Measurements from ENCODE around the gene DUSP9. TPM values are rescaled to one million over a fixed set of nuclear protein-coding genes. Genes with fewer than 3 reads are reported as not detected.

The DUSP9 gene
- total and polyA plus RNA-seq, 2 experiments from 2014 or later = 75.5 to 86.2 TPM

DNA sequence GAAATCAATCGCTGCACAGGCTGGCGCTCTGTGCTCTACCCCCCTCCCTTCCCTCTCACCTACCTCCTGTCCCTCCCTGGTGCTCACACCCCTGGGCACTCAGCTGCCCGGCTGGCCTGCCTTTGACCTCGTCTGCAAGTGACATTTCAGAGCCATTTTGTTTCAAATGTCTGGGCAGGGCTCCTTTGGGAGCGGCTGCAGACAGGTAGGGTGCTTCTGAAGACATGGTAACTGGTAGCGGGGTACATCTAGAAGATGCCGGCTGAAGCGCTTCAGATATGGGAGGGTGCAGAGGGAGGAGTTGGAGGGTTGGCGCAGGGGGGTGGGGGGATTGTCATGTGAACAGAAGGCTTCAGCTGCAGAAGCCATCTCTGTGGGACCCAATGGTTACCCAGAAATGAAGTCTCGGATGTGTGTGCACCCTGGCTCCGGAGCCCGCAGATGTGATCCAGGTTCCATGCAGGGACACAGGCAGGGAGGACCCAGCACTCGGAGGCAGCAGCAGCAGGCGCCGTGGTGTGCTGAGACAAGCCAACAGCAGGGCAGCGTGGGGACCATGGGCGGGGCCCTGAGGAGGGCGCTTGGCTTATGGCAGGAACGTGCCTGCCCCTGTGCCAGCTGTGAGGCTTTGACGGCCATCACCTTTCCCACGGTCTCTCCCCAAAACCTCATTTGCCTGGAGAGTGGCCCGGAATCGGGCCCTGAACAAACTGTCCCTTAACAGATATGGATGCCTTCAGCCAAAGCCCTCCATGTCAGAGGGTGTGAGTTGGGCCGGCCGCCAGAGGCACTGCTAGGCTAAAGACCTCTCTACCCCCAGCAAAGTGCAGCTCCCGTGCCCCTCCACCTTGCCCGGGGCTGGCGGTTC lies 7.6 kb upstream of the DUSP9 start:
- no peaks in the 10 kb centered on the region for H3K27me3 ChIP-seq
- no peak overlapping the region for H3K4me2 ChIP-seq
- no peak overlapping the region for H3K4me3 ChIP-seq
- no peaks in the 10 kb centered on the region for H4K20me1 ChIP-seq (ENCODE audit: insufficient read depth, poor library complexity, severe bottlenecking)
- peak; percentile 5 for DNase-seq (ENCODE audit: low spot score)
- TF ChIP-seq CTCF (IDR thresholded peaks at IDR 0.05; ENCODE audit: poor library complexity) (no peak), EZH2phosphoT487 (IDR thresholded peaks at IDR 0.05; ENCODE audit: low read depth, severe bottlenecking, unreplicated experiment) (no peak), EZH2 (IDR thresholded peaks at IDR 0.05; ENCODE audit: borderline replicate concordance) (no peak)
- peaks cover 6% of the 10 kb centered on the region for H3K4me1 ChIP-seq (ENCODE audit: insufficient read depth)
- no peaks in the 10 kb centered on the region for H3K79me2 ChIP-seq
- no peak overlapping the region for H3K27ac ChIP-seq
- no peak overlapping the region for H2AFZ ChIP-seq
- H3K36me3 ChIP-seq (replicated peaks; ENCODE audit: insufficient read depth, low read depth) = no peaks in the 10 kb centered on the region
- H3K9me2 ChIP-seq (replicated peaks; ENCODE audit: insufficient read depth) = no peaks in the 10 kb centered on the region
- no peaks in the 10 kb centered on the region for H3K9me3 ChIP-seq (ENCODE audit: low read depth)
- 90% methylated on average over 25 of the region's 28 CpGs for WGBS (ENCODE audit: low lambda C conversion rate, missing lambda C conversion rate)

GRCh38 chrX:153640045-153640686 lies 6.8 kb upstream of the DUSP9 start:
- 85% methylated on average over 22 of the region's 23 CpGs for WGBS (ENCODE audit: low lambda C conversion rate, missing lambda C conversion rate)
- Histone ChIP-seq H4K20me1 (ENCODE audit: insufficient read depth, poor library complexity, severe bottlenecking) (no peaks in the 10 kb centered on the region), H3K9me3 (ENCODE audit: low read depth) (no peaks in the 10 kb centered on the region), H3K4me3 (no peak overlapping the region), H2AFZ (no peak overlapping the region), H3K79me2 (no peaks in the 10 kb centered on the region), H3K4me1 (ENCODE audit: insufficient read depth) (no peaks in the 10 kb centered on the region), H3K27me3 (peaks cover 4% of the 10 kb centered on the region), H3K27ac (no peak overlapping the region), H3K9me2 (replicated peaks; ENCODE audit: insufficient read depth) (no peaks in the 10 kb centered on the region), H3K36me3 (replicated peaks; ENCODE audit: insufficient read depth, low read depth) (no peaks in the 10 kb centered on the region), H3K4me2 (no peak overlapping the region)
- DNase-seq (ENCODE audit: low spot score) = peak; percentile 4
- TF ChIP-seq EZH2phosphoT487 (IDR thresholded peaks at IDR 0.05; ENCODE audit: low read depth, severe bottlenecking, unreplicated experiment) = no peak
- no peak for TF ChIP-seq CTCF (IDR thresholded peaks at IDR 0.05; ENCODE audit: poor library complexity)
- TF ChIP-seq EZH2 (IDR thresholded peaks at IDR 0.05; ENCODE audit: borderline replicate concordance) = no peak

- Histone ChIP-seq H3K27ac (no peak overlapping the region), H4K20me1 (ENCODE audit: insufficient read depth, poor library complexity, severe bottlenecking) (no peaks in the 10 kb centered on the region), H3K27me3 (peaks cover 4% of the 10 kb centered on the region), H3K9me3 (ENCODE audit: low read depth) (no peaks in the 10 kb centered on the region), H3K36me3 (replicated peaks; ENCODE audit: insufficient read depth, low read depth) (no peaks in the 10 kb centered on the region), H3K4me2 (no peak overlapping the region), H3K79me2 (no peaks in the 10 kb centered on the region), H3K4me3 (no peak overlapping the region), H2AFZ (no peak overlapping the region), H3K9me2 (replicated peaks; ENCODE audit: insufficient read depth) (no peaks in the 10 kb centered on the region), H3K4me1 (ENCODE audit: insufficient read depth) (no peaks in the 10 kb centered on the region)
- TF ChIP-seq EZH2 (IDR thresholded peaks at IDR 0.05; ENCODE audit: borderline replicate concordance) (no peak), CTCF (IDR thresholded peaks at IDR 0.05; ENCODE audit: poor library complexity) (no peak), EZH2phosphoT487 (IDR thresholded peaks at IDR 0.05; ENCODE audit: low read depth, severe bottlenecking, unreplicated experiment) (no peak)
- peak; percentile 7 for DNase-seq (ENCODE audit: low spot score)
- WGBS (ENCODE audit: low lambda C conversion rate, missing lambda C conversion rate) = 74% methylated on average over 26 of the region's 26 CpGs
These were observed 6.0 kb upstream of the DUSP9 start for GRCh38 chrX:153640736-153641575.
